ENCODE data around the gene MET. TPM values are rescaled to one million over a fixed set of nuclear protein-coding genes. Genes with fewer than 3 reads are reported as not detected.
"Not testable (repeated sequence)": the region's sequence is repeated elsewhere in the genome, so short reads cannot be mapped to it uniquely, and the experiment has no call there.

MET gene
- 10 to 100 TPM in 11 of 12 donors, not detected in 1; 11.1 to 20.1 (median 15.9) TPM for polyA plus RNA-seq (ENCODE audit: insufficient read length in 12 of 12)
- long read RNA-seq, donor 1, partial matches to known transcripts, result 33 of 34 reads
- long read RNA-seq, donor 1, other reads (novel, unspliced or antisense), result 0 of 34 reads
- long read RNA-seq, donor 2, full-length matches to known transcripts, result 2 of 7 reads
- long read RNA-seq, donor 2, partial matches to known transcripts, result 5 of 7 reads
- long read RNA-seq, donor 2, other reads (novel, unspliced or antisense), result 0 of 7 reads
- long read RNA-seq, donor 3, result 0 reads
- long read RNA-seq, donor 4, result 0 reads
- long read RNA-seq, donor 5, result 0 reads
- long read RNA-seq, donor 6, result 0 reads
- long read RNA-seq, donor 7, full-length matches to known transcripts, result 1 of 1 reads
- long read RNA-seq, donor 7, partial matches to known transcripts, result 0 of 1 reads
- long read RNA-seq, donor 7, other reads (novel, unspliced or antisense), result 0 of 1 reads
- long read RNA-seq, donor 8, full-length matches to known transcripts, result 3 of 9 reads
- long read RNA-seq, donor 8, partial matches to known transcripts, result 6 of 9 reads
- long read RNA-seq, donor 8, other reads (novel, unspliced or antisense), result 0 of 9 reads
- long read RNA-seq, donor 9, result 0 reads
- long read RNA-seq, donor 10, result 0 reads
- long read RNA-seq, donor 11, result 0 reads

DNA sequence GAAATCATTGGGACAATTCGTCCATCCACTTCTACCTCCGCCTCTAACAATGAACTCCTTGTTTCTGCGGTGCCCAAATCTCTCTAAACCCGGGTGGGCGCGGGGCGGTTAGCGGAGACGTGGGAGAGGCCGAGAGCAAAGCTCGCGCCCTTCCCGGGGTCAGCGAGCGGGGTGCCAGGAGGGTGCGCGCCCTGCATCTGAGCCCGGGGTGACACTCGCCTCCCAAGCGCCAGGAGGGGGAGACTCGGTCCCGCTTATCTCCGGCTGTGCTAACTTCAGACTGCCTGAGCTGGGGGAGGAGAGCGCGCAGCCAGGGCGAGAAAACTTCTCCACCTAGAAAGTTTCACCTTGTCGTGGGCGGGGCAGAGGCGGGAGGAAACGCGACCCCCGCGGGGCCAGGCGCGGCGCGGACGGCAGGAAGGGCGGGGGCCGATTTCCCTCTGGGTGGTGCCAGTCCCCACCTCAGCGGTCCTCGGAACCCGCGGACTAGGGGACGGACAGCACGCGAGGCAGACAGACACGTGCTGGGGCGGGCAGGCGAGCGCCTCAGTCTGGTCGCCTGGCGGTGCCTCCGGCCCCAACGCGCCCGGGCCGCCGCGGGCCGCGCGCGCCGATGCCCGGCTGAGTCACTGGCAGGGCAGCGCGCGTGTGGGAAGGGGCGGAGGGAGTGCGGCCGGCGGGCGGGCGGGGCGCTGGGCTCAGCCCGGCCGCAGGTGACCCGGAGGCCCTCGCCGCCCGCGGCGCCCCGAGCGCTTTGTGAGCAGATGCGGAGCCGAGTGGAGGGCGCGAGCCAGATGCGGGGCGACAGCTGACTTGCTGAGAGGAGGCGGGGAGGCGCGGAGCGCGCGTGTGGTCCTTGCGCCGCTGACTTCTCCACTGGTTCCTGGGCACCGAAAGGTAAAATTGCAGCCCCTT lies at the start of gene MET:
Gene MET, plus strand, starts transcription at position 516 of the 915 bp plus-strand sequence. CDS start 26,889 bp downstream, outside the sequence.
- peak; percentile 73 for DNase-seq

DNA sequence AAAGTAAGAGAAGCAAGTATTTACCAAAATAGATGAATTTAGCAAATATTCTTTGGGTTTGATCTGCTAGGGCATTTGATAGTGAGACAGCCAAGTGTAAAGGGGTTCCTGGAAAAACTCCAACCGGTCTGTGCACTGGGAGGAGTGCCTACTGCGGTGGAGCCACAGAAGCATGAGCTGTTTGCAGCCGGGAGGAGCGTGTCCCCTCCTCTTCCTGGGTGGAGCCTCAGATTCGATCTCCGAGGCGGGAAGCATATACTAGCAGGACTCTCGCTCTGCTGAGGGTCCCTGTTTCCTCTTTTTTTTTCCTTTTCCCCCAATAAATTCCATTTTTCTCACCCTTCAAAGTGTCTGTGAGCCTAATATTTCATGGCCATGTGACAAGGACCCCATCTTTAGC lies 45.1 kb upstream of the MET start:
- DNase-seq, result no peak

DNA sequence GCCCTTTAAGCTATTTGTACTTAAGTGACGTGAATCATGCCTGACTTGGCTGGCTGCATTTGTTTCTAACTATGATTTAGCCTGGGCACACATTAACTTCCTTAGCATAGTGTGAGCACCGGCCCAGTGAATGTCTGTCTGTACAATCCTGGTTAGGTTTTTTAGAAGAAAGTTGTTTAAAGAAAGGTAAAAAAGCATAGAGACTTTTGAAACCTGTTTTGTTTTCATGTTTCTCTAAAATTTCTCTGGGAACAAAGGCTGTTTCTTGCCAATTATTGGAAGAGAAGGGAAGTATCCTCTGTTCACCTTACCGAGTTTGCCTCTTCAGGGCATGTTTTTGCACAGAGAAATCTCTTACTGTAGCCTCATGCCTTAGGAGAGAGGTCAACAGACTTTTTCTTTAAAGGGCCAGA lies 42.9 kb upstream of the MET start:
- no peak for DNase-seq

DNA sequence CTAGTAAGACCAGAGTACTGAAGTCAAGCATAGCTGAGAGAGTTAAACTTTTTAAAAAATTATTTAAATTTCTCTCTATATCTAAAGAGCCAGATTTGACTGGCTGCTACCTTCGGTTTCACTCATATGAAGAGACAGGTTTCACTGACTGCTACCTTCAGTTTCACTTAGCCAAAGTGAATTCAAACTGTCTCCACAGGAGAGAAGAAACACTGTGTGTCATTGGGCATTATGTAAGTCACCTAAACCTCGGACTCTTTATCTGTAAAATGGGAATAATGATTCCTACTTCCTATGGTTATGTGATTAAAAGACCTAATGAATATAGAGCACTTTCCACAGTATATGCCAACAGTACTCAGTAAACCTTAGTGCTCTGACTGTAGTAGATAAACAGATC lies 41.6 kb upstream of the MET start:
- no peak for DNase-seq

DNA sequence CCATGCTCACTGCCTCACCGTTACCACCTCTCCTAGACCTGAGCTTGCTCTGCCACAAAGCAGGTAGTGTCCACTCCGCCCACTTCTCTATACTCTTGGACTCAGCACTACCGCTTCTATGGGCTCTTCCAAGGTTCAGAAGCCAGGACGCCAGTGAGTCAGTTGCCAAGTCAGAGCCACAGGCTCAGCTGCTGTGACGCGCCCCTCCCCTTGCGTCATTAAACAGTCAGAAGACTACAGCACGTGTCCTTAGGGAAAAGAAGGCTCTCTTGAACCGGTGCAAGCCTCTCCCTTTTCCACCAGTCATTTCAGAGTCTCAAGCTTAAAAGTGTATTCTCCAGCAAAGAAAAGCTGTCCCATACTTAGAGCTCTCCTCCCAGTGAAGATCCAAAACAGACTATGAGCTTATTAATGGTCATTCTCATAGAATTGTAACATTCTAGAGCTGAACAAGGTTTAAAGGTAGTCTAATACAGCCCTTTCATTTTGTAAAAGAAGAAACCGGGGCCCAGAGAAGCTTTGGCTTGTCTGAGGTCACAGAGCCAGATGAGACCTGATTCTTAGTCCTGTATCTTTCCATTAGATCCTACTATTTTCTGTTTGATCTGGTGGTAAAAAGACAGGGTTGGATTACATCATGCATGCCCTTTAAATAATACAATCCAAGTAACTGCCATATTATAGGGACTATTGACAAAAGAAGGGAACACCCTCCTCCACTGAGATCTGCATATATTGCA lies 40.9 kb upstream of the MET start:
- DNase-seq, result peak; percentile 7

DNA sequence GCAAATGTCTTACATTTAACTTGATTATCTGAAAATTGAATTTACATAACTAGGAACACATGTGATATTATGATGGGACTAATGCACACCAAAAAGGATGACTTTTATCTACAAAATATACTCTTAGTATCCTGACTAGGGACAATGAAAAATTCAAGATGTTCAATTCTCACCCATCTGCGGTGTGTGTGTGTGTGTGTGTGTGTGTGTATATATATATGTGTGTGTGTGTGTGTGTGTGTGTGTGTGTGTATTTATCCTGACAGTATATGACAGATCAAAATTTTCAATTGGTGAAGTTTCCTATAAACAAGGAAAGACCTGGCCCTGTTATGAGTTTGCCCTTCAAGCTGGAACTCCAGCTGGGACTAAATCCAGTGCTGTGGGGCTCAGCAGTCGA lies 40.3 kb upstream of the MET start:
- DNase-seq, result no peak

DNA sequence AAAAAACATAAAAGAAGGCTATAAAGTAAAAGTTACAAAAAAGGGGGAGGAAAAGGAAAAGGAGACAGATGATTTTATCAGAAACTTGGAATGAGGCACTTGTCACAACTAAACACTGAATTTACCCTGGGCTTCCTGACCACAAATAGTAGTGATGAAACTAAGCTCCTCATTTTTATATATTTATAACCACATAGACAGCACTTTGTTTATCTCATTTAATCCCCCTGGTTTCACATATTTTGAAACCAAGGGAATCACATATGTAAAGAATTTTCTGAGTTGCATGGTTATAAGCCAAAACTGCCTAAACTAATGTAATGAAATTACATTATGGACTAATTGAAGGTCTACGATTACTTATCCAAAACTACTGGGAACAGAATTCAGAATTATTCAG lies 39.6 kb upstream of the MET start:
- no peak for DNase-seq

DNA sequence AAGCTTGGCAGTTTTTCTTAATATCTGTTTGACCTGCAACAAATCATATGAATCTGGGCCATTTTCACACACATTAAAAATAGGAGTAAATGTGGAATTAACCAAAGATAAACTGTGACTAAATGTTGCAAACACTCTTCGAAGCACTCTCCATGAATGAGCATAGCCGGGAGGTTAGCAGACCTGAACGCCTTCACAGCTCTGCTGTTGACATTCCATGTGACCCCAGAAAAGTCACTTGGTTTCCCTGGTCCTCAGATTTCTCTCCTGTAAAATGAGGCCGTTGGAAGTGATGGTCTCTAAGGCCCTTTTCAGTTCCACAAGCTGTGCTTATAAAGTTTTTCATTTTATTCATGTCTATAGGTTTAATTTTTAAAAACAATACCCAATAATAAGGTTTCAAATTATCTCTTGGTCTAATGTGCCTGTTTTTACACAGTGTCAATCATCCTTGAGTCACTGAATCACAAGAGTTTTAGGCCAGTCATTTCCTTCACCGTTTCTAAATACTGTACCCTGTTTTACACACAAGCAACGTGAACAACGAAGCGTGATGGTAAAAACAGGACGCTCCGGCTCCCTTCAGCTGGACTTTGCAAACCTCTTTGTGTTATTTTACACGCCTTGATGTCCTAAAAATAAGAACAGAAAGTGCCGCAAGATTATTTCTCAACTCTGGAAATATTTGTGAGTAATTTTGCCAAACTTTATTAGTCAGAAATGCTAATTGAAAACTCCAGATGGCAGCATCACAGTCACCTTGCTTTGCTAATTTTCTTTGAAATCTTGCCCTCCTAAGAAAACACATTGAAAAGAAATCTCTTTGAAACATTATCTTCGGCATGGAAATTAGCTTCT lies 38.6 kb upstream of the MET start:
- DNase-seq, result peak; percentile 21

DNA sequence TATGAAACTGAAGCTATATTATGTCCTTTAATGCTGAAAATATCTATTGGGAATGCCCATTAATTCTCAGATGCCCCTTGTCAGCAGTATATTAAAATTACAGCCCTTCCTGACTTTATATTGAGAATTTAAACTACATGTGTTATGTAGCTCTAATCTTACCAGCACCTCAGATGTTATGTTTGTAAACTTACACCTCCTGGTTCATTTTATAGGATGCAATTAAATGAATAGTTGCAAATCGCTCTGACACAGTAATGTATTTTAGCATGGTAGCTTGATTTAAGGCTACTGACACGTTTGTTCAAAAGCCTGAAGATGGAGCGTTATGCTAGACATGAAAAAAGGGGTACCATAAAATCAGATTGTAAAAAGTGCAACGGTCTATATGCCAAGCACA lies 35.0 kb upstream of the MET start:
- DNase-seq, result no peak

DNA sequence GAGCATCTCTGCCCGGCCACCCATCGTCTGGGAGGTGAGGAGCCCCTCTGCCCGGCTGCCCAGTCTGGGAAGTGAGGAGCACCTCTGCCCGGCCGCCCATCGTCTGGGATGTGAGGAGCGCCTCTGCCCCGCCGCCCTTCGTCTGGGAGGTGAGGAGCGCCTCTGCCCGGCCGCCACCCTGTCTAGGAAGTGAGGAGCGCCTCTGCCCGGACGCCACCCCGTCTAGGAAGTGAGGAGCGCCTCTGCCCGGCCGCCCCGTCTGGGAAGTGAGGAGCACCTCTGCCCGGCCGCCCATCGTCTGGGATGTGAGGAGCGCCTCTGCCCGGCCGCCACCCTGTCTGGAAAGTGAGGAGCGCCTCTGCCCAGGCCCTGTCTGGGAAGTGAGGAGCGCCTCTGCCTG lies 33.4 kb upstream of the MET start:
- not testable (repeated sequence) for DNase-seq

DNA sequence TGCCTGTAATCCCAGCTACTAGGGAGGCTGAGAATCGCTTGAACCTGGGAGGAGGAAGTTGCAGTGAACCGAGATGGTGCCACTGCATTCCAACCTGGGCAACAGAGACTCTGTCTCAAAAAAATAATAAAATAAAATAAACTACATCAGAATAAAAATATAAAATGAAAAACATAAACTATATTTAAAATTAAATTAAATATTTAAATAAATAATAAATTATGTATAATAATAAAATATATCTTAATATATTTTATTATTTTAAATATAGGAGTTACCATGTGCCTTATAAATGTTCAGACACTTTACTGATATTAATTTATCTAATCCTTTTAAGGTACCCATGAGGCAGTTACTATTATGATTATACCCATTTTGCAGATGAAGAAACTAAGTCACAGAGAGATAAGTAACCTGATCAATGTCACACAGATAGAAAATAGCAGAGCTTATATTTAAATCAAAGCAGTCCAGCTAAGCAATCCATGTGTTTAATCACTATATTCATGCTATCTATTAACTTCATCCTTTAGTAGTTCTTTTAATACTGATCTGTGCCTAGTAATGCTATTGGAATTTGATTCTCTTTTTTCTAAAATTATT lies 30.3 kb upstream of the MET start:
- no peak for DNase-seq

DNA sequence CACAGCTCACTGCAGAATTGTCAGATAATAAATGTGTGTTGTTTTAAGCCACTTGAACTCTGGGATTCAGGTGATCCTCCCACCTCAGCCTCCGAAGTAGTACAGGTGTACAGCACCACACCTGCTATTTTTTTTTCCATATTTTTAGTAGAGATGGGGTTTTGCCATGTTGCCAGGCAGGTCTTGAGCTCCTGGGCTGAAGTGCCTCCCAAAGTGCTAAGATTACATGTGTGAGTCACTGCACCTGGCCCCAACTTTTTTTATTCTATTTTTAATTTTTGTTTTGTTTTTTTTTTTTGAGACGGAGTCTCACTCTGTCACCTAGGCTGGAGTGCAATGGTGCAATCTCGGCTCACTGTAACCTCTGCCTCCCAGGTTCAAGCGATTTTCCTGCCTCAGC lies 28.8 kb upstream of the MET start:
- DNase-seq, result not testable (repeated sequence)

DNA sequence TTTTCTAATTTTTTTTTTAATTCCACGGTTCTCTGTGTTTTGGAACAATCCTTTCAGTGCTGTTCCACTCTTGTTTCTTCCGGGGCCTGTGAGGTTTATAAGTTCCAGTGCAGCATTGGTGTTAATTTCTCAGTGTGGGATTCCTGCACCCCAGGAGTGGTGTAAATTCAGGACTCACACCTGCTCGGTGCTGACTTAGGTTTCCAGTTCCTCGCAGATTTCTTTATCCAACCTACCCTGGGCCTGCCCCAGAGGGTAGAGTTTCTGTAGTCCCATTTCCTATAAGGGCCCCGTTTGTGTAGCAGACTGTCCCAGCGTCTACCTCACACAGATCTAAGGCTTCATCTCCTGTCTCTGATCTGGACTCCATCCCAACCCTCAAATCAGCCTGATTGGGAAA lies 27.4 kb upstream of the MET start:
- no peak for DNase-seq

DNA sequence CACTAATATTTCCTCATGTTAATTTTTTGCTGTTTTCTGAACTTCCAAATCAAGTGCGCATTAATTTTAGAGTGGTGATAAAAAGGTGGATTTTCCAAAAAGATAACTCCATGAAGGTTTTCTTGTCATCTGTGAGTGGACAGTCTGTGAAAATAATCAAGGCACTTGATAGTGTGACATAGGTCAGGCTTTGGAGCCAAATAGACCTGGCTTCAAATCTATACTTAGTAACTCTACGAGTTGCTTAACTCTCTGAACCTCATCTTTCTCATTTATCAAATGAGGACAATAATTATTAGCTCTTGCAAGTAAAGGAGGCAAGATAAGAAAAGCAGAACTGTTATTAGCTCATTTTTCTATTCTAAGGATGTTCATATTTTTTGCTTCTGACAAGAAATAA lies 24.7 kb upstream of the MET start:
- no peak for DNase-seq

DNA sequence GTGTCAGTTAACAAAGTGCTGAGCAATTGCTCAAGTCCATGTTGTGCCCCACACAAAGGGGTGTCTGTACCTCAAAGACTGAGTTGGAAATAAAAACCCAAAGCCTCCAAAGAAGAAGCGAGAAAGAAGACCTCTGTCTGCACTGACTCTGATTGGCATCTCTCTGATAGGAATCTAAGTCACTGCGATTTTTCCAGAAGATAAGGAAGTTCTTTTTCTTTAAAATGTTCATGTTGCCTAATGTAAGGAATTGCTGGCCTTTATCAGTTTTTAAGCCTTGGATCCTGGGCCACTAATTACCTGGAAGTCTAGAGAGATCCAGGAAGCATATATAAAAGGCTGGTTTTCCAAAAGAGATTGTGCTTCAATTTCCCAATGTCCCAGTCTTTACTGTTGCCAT lies 24.1 kb upstream of the MET start:
- no peak for DNase-seq

DNA sequence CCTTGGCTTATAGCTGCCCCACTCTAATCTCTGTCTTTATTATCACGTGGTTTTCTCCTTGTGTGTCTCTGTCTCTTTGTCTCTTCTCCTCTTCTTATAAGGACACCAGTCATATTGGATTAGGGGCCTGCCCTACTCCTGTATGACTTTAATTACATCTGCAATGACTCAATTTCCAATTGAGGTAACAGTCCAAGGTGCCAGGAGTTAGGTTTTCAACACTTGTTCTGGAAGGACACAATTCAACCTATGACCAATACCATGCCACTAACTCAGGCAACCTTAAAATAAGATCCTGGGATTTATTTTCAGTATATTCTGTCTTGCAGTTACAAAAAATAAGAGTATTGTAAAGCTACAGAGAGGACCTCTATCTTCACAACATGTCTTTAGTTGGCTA lies 21.6 kb upstream of the MET start:
- DNase-seq, result no peak

DNA sequence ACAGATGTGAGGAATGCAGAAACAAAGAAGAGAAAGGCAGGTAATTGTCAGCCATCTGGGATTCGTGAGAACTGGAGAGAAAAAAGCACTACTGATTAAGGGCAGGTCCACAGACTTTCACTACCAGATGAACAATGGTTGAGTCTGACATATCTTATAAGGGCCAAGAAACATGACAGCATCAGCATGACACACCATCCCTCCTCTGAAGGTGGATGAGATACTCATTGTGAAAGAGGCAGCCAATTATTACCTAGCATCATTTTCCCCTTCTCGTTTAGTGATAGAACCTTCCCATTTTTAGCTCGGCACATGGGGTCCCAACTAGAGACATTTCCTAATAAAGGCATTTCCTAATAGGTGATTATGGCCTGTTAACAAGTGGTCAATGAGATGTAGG lies 19.2 kb upstream of the MET start:
- no peak for DNase-seq

DNA sequence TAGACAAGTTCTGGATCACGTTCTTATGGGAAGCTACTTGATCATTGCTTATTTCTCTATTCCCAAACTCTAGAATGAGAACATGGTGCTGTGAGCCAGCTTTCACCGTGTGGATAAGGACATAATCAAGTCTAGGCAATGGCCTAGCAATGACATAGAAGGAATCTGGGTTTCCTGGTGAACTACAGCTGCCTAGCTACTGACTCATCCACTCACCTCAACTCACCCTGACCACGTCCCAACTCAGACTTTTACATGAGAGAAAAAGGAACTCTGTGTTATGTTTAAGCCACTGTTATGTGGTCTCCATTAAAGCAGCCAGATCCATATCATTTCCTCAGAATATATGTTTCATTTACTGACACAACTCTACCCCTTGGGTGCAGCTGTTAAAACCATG lies 18.8 kb upstream of the MET start:
- DNase-seq, result no peak

DNA sequence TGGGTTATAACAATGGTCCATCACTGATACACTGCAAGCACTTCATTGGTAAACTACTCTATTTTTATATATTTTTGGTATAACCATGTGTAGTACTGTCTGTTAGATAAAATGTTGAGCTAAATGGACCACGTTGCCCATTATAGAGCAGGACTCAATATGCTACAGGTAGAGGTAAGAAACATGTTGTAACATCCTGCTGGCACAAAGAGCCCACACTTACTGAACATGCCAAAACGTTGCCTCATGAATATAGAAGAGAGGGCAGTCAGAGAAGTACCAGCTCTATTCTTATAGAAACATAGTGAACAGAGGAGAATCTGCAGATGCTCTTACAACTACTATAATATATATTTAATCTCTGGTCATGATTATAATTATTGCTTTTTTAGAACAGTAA lies 18.4 kb upstream of the MET start:
- DNase-seq, result no peak

DNA sequence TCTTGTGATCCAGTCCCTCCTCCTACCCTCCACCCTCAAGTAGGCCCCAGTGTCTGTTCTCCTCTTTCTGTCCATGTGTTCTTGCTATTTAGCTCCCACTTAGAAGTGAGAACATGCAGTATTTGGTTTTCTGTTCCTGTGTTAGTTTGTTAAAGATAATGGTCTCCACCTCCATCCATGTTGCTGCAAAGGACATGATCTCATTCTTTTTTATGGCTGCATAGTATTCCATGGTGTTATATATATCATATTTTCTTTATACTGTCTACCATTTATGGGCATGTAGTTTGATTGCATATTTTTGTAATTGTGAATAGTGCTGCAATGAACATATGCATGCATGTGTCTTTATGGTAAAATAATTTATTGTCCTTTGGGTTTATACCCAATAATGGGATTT lies 12.7 kb upstream of the MET start:
- not testable (repeated sequence) for DNase-seq

All from muscle of arm (tissue), 14 donors.